ENCODE results near the gene ART5. TPM values are rescaled to one million over a fixed set of nuclear protein-coding genes. Genes with fewer than 3 reads are reported as not detected.

ART5 gene
- total RNA-seq, 1 experiment from 2014 or later, result 7.9 TPM

DNA sequence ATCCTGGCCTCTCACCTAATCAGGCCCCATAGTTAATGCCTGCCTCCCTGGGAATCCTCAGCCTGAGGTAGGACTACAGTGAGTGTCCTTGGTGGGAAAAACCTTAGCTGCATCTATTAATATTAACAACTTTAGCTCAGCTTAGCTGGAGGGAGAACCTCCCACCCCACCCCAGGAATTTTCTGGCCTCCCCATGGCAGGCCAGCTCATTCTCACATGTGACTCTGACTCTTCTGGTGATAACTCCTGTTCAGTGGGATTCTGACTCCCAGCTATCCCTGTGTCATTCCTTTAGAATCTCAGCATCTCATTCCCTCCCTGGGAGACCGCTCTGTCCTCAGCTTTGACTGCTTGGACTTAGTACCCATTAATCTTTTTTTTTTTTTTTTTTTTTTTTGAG, 14.5 kb downstream of the ART5 start:
- Histone ChIP-seq H2AK5ac (ENCODE audit: insufficient read length, low read length) (no peak overlapping the region), H3K79me1 (ENCODE audit: insufficient read depth, low read depth, low read length, poor library complexity, severe bottlenecking) (no peaks in the 10 kb centered on the region), H4K5ac (ENCODE audit: insufficient read length, low read depth, low read length) (no peak overlapping the region), H2AFZ (ENCODE audit: low read length) (no peak overlapping the region), H2BK20ac (ENCODE audit: low read depth, low read length, poor library complexity, severe bottlenecking) (no peak overlapping the region), H2BK12ac (ENCODE audit: insufficient read length, low read depth, low read length) (no peak overlapping the region), H3K79me2 (ENCODE audit: insufficient read depth, low read length) (no peaks in the 10 kb centered on the region), H2BK120ac (ENCODE audit: low read depth, low read length, poor library complexity, severe bottlenecking) (no peak overlapping the region), H3T11ph (ENCODE audit: low read length) (no peak overlapping the region), H4K8ac (replicated peaks; ENCODE audit: insufficient read length, low read depth, low read length) (no peak overlapping the region), H3K14ac (ENCODE audit: insufficient read depth, low read length) (no peak overlapping the region), H3K27me3 (ENCODE audit: insufficient read depth, low read length) (no peaks in the 10 kb centered on the region), H3K56ac (ENCODE audit: insufficient read length, low read depth, low read length) (no peak overlapping the region), H2BK15ac (ENCODE audit: low read depth, low read length) (no peak overlapping the region), H2BK5ac (ENCODE audit: insufficient read length, low read length) (no peak overlapping the region), H4K91ac (ENCODE audit: insufficient read length, low read depth, low read length) (no peak overlapping the region), H3K9me3 (ENCODE audit: control insufficient read depth, low read depth, low read length) (no peaks in the 10 kb centered on the region), H3K23ac (ENCODE audit: insufficient read length, low read depth, low read length) (no peak overlapping the region), H3K27ac (ENCODE audit: insufficient read length, low read depth, low read length) (no peak overlapping the region), H4K20me1 (ENCODE audit: control insufficient read depth, insufficient read depth, insufficient read length) (no peaks in the 10 kb centered on the region), H3K9ac (ENCODE audit: extremely low read depth, insufficient read length, low read length) (no peak overlapping the region), H3K4ac (ENCODE audit: low read depth, low read length) (no peak overlapping the region), H3K4me2 (ENCODE audit: insufficient read depth, insufficient read length, low read length) (no peak overlapping the region), H3K4me1 (ENCODE audit: insufficient read depth, low read length) (no peaks in the 10 kb centered on the region), H3K18ac (ENCODE audit: insufficient read length, low read depth, low read length) (no peak overlapping the region), H3K23me2 (ENCODE audit: insufficient read length, low read depth, low read length, poor library complexity, severe bottlenecking) (no peaks in the 10 kb centered on the region)
- Mint-ChIP-seq H3K9me3 (no peaks in the 10 kb centered on the region), H3K4me3 (no peak overlapping the region), H3K27me3 (ENCODE audit: low read depth) (peaks cover 2% of the 10 kb centered on the region; the same call in 1 of the 2 replicates), H3K27ac (no peak overlapping the region; a peak in 1 of 7 replicates), H3K36me3 (ENCODE audit: insufficient read depth in 1 of 3, low read depth in 3 of 3) (no peaks in the 10 kb centered on the region), H3K4me1 (no peaks in the 10 kb centered on the region)
- no CpG with 5 or more reads among the region's 1 CpG for WGBS (ENCODE audit: extremely low coverage, insufficient read length, low lambda C conversion rate)
- TF ChIP-seq CTCF (conservative IDR thresholded peaks at IDR 0.05), result no peak
- no peak for DNase-seq

All from H9 (cell line).